Tibial nerve (tissue), 4 donors: ENCODE results near the gene EXOC2. TPM values are rescaled to one million over a fixed set of nuclear protein-coding genes. Genes with fewer than 3 reads are reported as not detected.

Experiments
- DNase-seq, 2 donors: peaks; one replicate each; pipeline ENCODE4 v3.0.0-alpha.2; 2019; ENCODE audit warnings: low spot score in 2 of 2
- H3K27ac ChIP-seq, 4 donors: fragments of 200-600 bp; sonication (generic) in 3 of 4; one replicate each; pipeline ENCODE4 v1.5.1; 2017 to 2019; ENCODE audit warnings: mild to moderate bottlenecking in 1 of 4
- H3K27me3 ChIP-seq, 2 donors: fragments of 200-600 bp; sonication (generic) in 1 of 2; one replicate each; pipeline versions ENCODE4 v1.5.1 to v1.6.0; 2017 to 2019
- H3K36me3 ChIP-seq, 3 donors: fragments of 200-600 bp; sonication (generic); one replicate each; pipeline ENCODE4 v1.5.1; 2018 to 2019
- H3K4me1 ChIP-seq, 4 donors: fragments of 200-600 bp; sonication (generic) in 3 of 4; one replicate each; pipeline ENCODE4 v1.5.1; 2017 to 2019
- H3K4me3 ChIP-seq, 4 donors: fragments of 200-600 bp; sonication (generic) in 3 of 4; one replicate each; pipeline ENCODE4 v1.5.1; 2017 to 2019; ENCODE audit warnings: mild to moderate bottlenecking in 1 of 4, moderate library complexity in 1 of 4
- H3K9me3 ChIP-seq, 4 donors: fragments of 200-600 bp; sonication (generic) in 3 of 4; one replicate each; pipeline ENCODE4 v1.5.1; 2017 to 2019
- EP300 ChIP-seq, 2 donors: sonication (generic); formaldehyde crosslinking; IDR thresholded peaks; one replicate each; pipeline ENCODE4 v1.6.1; 2017; ENCODE audit warnings: antibody characterized with exemption in 2 of 2, mild to moderate bottlenecking in 1 of 2
- POLR2A ChIP-seq, 2 donors: fragments of 450-650 bp; IDR thresholded peaks; one replicate each; pipeline ENCODE4 v1.6.1; 2017; ENCODE audit warnings: antibody characterized with exemption in 2 of 2, mild to moderate bottlenecking in 2 of 2, moderate library complexity in 2 of 2
- WGBS, 2 donors: methylation state at CpG; one replicate each; pipeline ENCODE4 v1.1.5; 2018; 5-methylcytosine and 5-hydroxymethylcytosine counted together
- total RNA-seq, 4 donors: library from RNA; depleted of rRNA; stranded (reverse); fragments of >200 nt; gene quantifications; one replicate each; pipeline ENCODE4 v1.1.0, GENCODE V29; 2016
- TF ChIP-seq, protein P1 (sequence below), 5 experiments: fragments of 200-600 bp in 3 of 5; fragments of 450-650 bp in 2 of 5; sonication (generic) in 3 of 5; IDR thresholded peaks; one replicate each; pipeline ENCODE4 v1.5.1; 2016 to 2019; ENCODE audit warnings: antibody characterized with exemption in 5 of 5, mild to moderate bottlenecking in 3 of 5, moderate library complexity in 2 of 5

The EXOC2 gene
- total RNA-seq, 4 donors from 2014 or later, result 20.8 to 30.0 (median 24.1) TPM

DNA sequence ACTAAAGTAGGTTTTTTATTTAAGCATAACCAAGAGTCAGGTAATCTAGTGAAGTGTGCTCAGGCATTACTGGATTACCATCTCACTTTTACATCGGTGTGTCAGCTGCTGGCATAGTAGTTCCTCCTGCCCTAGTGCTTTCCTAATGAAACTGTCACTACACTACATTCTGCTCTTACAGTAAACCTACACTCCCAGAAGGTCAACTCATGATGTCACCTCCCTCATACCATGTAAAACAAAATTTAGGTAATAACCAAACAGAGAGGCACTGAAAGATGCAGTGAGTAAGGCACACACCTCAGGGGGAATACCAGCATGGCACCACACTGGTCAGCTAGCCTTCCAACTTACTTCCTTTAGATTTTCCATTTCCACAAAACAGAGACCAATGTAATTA, 59.3 kb downstream of the EXOC2 start:
- DNase-seq, result no peak
- WGBS, 2 donors, result 91 to 96% methylated on average over 1 of the region's 1 CpG
- Histone ChIP-seq H3K36me3 (peaks cover 0 to 32% (median 0%) of the 10 kb centered on the region in 3 donors), H3K4me1 (peaks cover 0 to 4% (median 0%) of the 10 kb centered on the region in 4 donors), H3K9me3 (no peaks in the 10 kb centered on the region), H3K4me3 (no peak overlapping the region), H3K27me3 (no peaks in the 10 kb centered on the region), H3K27ac (no peak overlapping the region)
- TF ChIP-seq POLR2A (IDR thresholded peaks at IDR 0.05) (no peak), EP300 (IDR thresholded peaks at IDR 0.05) (no peak)
- TF ChIP-seq, protein P1, sequence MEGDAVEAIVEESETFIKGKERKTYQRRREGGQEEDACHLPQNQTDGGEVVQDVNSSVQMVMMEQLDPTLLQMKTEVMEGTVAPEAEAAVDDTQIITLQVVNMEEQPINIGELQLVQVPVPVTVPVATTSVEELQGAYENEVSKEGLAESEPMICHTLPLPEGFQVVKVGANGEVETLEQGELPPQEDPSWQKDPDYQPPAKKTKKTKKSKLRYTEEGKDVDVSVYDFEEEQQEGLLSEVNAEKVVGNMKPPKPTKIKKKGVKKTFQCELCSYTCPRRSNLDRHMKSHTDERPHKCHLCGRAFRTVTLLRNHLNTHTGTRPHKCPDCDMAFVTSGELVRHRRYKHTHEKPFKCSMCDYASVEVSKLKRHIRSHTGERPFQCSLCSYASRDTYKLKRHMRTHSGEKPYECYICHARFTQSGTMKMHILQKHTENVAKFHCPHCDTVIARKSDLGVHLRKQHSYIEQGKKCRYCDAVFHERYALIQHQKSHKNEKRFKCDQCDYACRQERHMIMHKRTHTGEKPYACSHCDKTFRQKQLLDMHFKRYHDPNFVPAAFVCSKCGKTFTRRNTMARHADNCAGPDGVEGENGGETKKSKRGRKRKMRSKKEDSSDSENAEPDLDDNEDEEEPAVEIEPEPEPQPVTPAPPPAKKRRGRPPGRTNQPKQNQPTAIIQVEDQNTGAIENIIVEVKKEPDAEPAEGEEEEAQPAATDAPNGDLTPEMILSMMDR (IDR thresholded peaks at IDR 0.05), result no peak

DNA sequence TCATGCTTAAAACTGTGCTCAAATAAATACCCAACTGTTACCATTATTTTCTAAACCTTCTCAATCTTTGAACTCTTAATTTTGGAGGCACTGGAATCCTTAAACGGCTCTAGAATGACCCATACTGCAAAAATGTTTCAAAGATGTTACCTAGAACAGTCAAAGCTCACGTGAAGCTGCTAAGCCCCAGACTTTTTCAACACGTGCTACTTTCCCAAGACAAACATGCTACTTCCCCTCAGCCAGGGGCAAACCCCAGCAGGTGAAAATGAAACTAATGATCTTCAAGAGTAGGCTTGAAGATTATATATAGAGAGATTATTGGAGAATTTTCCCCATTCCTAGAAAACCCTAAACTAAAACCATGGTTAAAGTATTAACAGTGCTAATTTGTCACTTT, 64.2 kb downstream of the EXOC2 start:
- H3K27me3 ChIP-seq, result no peaks in the 10 kb centered on the region
- no peak overlapping the region for H3K27ac ChIP-seq
- TF ChIP-seq EP300 (IDR thresholded peaks at IDR 0.05), result no peak
- TF ChIP-seq POLR2A (IDR thresholded peaks at IDR 0.05), result no peak
- TF ChIP-seq, protein P1 (IDR thresholded peaks at IDR 0.05), result no peak
- H3K4me1 ChIP-seq, result no peaks in the 10 kb centered on the region
- no peak for DNase-seq
- WGBS, 2 donors, result 84 to 87% methylated on average over 3 of the region's 3 CpGs
- H3K36me3 ChIP-seq, result peaks cover 0 to 10% (median 0%) of the 10 kb centered on the region in 3 donors
- H3K9me3 ChIP-seq, result no peaks in the 10 kb centered on the region
- H3K4me3 ChIP-seq, result no peak overlapping the region

DNA sequence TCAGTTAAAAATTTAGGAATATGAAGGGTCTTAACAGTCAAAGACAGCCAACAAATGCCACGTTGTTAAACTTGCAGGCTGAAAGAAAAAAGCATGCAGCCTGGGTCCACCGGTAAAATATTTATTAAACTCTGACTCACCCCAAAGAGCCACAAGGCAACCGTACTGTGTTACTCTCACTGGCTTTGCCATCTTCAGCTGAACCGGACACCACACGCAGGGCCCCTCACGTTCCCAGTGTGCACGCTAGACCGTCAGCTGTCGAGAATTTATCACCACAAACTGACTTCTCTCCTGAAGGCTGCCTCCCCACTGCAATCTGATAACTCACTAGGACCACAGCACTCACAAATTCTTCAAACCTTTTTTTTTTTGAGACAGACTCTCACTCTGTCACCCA, 66.7 kb downstream of the EXOC2 start:
- TF ChIP-seq, protein P1 (IDR thresholded peaks at IDR 0.05), result no peak
- no peak for TF ChIP-seq EP300 (IDR thresholded peaks at IDR 0.05)
- TF ChIP-seq POLR2A (IDR thresholded peaks at IDR 0.05), result no peak
- DNase-seq, result no peak
- WGBS, 2 donors, result 73 to 90% methylated on average over 9 of the region's 9 CpGs
- no peaks in the 10 kb centered on the region for H3K9me3 ChIP-seq
- peaks cover 0 to 12% (median 0%) of the 10 kb centered on the region in 3 donors for H3K36me3 ChIP-seq
- no peak overlapping the region for H3K4me3 ChIP-seq
- H3K27me3 ChIP-seq, result no peaks in the 10 kb centered on the region
- H3K4me1 ChIP-seq, result no peaks in the 10 kb centered on the region
- H3K27ac ChIP-seq, result no peak overlapping the region

DNA sequence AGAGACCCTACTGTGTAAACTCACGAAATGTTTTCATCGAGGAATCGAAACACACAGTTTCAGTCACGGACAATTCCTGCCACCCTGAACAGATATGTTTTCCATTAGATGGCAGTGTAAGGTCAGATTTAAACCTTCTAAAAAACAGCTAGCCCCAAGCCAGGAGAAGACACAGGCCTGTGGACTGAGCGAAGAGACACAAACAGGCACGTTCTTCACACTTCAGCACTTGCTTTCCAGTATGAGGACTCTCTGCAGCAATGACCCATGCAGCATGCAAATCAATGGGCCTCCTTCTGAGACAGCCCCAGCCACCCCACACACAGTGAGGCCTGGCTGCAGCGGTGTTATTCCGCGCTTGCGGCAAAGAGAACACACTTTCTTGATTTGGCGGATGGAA, 68.0 kb downstream of the EXOC2 start:
- TF ChIP-seq, protein P1 (IDR thresholded peaks at IDR 0.05), result no peak
- TF ChIP-seq POLR2A (IDR thresholded peaks at IDR 0.05), result no peak
- TF ChIP-seq EP300 (IDR thresholded peaks at IDR 0.05), result no peak
- Histone ChIP-seq H3K27me3 (no peaks in the 10 kb centered on the region), H3K4me1 (no peaks in the 10 kb centered on the region), H3K27ac (no peak overlapping the region), H3K36me3 (peaks cover 0 to 11% (median 0%) of the 10 kb centered on the region in 3 donors), H3K9me3 (no peaks in the 10 kb centered on the region), H3K4me3 (no peak overlapping the region)
- 77 to 78% methylated on average over 11 of the region's 11 CpGs for WGBS, 2 donors
- no peak for DNase-seq

DNA sequence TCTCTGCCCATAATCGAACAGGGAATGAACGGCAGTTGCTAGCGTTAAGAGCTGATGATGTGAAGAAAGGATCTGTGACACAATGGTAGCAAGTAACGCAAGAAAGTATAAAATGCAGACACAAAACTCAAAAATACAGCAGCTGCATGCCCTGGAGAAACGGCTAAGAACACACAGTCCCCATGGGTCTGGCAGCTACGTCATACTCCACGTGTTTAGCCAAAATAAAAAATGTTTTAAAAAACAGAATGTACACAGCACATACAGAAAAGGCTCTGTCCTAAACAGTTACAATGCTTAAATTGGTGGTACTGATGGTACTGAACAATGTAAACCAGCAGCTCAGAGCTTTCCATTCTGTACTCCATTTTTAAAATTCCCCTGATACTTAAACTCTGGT, 70.5 kb downstream of the EXOC2 start:
- Histone ChIP-seq H3K27me3 (no peaks in the 10 kb centered on the region), H3K36me3 (peaks cover 0 to 17% (median 0%) of the 10 kb centered on the region in 3 donors), H3K4me3 (no peak overlapping the region), H3K4me1 (no peaks in the 10 kb centered on the region), H3K9me3 (no peaks in the 10 kb centered on the region), H3K27ac (no peak overlapping the region)
- no peak for DNase-seq
- TF ChIP-seq, protein P1 (IDR thresholded peaks at IDR 0.05), result no peak
- TF ChIP-seq POLR2A (IDR thresholded peaks at IDR 0.05), result no peak
- no peak for TF ChIP-seq EP300 (IDR thresholded peaks at IDR 0.05)
- WGBS, 2 donors, result 69 to 81% methylated on average over 7 of the region's 7 CpGs
